DMS114 treated with DMSO at 0.1 percent for 48 hours (cell line): Measurements from ENCODE around the gene EPN3.

ENCODE experiments used
- DNase-seq: peaks from one replicate; lab custom pipeline; 2025; ENCODE audit not compliant: unreplicated experiment; lab: John Stamatoyannopoulos, UW

The EPN3 gene

DNA sequence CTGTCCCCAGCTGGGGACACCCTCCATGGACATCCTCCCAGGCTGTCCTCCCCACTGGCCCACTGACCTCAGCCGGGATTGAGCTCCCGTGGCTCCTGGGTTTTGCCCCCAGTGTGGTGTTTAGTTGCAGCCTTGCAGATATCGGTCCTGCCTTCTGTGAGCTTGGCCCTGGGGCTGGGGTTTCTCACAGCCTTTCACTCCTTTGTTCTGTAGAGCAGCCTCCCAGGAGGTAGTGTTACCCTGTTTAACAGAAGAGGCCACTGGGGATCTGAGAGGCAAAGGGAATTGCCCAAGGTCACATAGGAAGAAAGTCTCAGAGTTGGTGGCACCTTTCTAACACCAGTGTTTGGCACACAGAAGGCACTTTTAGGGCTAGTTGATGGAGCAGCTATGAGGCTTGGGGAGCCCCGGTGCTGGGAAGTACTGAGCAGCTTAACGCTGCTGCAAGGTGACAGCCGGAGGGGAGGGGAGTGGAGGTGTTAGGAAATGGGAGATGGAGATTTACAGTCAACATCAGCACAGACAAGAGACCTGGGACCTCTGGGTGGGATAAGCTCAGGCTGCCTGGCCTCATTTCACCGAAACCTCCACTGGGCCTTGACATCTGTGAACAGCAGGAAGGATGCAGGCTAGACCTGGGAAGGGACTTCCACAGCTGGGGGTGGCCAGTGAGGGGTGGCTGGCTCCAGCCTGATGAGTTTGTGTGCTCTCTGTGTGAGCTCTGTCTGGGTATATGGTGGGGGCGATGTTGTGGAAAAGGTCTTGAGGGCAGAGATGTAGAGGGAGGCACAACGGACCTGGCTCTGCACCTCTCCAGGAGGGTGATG, 54.1 kb downstream of the EPN3 start:
- no peak for DNase-seq

DNA sequence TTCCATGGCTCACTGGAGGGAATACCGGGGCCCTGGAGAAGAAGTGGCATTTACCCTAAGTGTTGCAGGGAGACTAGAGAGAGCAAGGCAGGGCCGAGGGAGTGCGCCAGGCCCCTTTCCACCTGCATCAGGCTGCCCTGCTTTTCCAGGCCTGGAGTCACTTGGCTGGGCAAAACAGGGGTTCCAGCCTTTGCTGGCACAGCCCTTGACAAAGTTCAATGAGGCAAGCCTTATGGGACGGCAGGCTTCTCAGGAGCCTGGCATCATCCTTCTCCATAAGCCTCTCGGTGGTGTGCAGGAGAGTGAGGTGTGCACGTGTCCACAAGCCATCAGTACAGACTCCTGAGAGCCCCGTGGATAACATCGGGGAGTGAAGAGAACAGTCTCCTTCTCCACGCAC, 55.0 kb downstream of the EPN3 start:
- no peak for DNase-seq

DNA sequence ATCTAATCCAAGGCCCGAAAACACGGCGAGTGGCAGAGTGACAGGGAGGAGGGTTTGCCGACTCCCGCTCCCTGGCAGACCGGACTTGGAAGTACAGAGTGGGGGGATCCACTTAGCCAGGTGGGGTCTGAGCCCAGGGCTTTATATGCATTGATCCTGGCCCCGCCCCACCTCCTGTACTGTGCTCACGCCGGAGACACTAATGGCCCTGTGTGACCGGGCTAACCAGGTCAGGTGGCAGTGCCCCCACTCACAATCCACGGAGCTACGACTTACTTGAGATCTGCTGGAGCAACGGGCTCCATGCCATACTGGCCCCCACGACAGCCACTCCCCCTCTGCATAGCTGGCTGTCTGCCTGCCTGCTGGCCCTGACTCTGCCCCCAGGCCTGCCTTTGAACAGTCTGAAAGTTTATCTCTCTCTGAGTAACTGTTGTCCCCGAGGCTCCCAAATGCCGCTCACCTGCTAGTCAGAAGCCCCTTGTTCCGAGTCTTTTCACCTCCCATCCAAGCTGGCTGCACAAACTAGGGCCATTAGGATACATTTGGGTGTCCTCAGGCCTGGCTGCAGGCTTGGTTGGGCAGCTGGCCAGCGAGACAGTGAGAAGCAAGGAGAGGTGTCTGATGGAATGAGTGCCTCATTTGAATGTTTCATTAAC, 56.0 kb downstream of the EPN3 start:
- DNase-seq: no peak

DNA sequence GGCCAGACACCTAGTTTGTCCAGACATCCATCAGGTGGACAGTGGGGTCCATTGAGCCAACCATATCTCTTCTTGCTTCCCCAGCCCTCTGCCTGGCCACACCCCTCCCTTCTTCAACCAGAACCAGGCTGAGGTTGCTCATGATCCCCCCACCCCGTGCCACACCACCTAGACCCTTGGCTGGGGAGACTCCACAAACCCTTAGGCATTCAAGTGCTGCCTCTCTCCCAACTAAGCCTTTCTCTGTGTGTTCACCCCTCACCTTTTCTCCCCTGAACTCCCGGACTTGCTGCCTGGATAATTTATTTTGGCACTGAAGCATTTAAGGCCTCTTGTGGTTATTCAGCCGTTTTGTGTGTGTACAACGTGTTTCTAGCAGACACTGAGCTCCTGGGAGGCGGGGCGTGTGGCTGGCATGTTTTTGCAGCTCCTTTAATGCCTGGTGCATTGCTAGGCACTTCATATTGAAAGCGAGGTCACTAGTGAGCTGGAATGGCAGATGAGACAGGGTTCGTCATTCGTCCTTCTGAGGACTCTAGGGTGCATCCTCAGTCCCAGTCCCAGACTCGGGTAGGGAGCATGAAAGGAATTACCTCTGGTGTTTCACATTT, 56.7 kb downstream of the EPN3 start:
- DNase-seq: no peak

DNA sequence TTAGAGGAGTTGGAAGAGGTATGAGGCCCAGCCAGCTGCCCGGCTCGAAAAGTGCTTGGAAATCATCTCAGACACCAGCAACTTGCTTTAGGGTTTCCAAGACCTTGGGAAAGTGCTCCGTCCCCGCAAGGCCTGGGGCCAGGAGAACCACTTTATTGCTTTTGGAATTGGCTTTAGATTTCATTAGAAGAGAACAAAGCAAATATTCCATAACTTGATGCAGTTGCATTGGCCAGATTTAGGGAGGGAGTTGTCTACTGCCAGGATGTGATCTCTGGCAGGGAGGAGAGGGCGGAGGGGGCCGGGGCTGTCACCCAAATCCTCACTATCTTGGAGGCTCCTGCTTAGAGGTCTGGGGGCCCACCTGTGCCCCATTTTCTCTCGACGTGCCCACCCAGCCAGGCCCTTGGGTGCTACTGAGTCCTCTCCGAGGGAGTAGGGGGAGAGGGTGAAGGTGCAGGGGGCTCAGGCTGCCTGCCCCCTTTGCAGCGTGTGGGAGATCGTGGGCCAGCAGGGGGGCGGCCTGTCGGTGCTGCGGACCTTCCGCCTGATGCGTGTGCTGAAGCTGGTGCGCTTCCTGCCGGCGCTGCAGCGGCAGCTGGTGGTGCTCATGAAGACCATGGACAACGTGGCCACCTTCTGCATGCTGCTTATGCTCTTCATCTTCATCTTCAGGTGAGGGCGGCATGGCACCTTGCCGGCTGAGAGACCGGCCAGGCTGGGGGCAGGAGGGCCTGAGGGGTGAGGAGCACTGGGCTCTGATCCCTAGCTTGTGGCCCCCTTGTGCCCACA, 58.6 kb downstream of the EPN3 start:
- no peak for DNase-seq

DNA sequence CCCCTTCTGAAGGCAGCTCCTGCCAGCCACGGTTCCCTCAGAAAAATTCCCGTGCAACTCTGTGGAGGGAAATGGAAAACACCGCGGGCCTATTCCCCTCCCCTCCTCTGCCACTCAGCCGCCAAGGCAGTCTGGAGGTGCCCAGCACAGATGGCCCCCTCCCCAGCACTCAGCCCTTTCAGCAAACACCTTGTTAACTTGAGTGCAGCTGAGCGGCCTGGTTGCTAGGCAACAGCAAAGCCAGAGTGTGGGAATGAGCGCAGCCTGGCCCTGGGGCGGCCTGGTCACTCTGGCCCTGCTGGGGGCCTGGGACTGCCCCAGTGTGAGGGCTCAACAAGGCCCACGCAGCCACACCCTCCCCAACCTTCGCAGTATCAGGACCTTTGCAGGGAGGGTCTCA, 60.8 kb downstream of the EPN3 start:
- no peak for DNase-seq
